ENCODE measurements around the gene GTPBP3.
"Not testable (repeated sequence)": the region's sequence is repeated elsewhere in the genome, so short reads cannot be mapped to it uniquely, and the experiment has no call there.

GTPBP3 gene

GRCh38 chr19:17347361-17347760, 10.0 kb downstream of the GTPBP3 start:
- DNase-seq: no peak

GRCh38 chr19:17347877-17348276, 10.5 kb downstream of the GTPBP3 start:
- DNase-seq: no peak

- DNase-seq: no peak
Measured at GRCh38 chr19:17348700-17349099, 11.3 kb downstream of the GTPBP3 start.

- DNase-seq: no peak
Measured at GRCh38 chr19:17351815-17352435, 14.6 kb downstream of the GTPBP3 start.

- DNase-seq: no peak
Measured at GRCh38 chr19:17352608-17353280, 15.4 kb downstream of the GTPBP3 start.

- DNase-seq: no peak
Measured at GRCh38 chr19:17353386-17353785, 16.0 kb downstream of the GTPBP3 start.

- DNase-seq: no peak
Measured at GRCh38 chr19:17357078-17357666, 19.8 kb downstream of the GTPBP3 start.

- DNase-seq: no peak
Measured at GRCh38 chr19:17357724-17358123, 20.4 kb downstream of the GTPBP3 start.

GRCh38 chr19:17358395-17358794, 21.0 kb downstream of the GTPBP3 start:
- DNase-seq: no peak

- no peak for DNase-seq
Measured at GRCh38 chr19:17359905-17360800, 22.8 kb downstream of the GTPBP3 start.

GRCh38 chr19:17363852-17364605, 26.7 kb downstream of the GTPBP3 start:
- not testable (repeated sequence) for DNase-seq

GRCh38 chr19:17365361-17365760, 28.0 kb downstream of the GTPBP3 start:
- no peak for DNase-seq

- no peak for DNase-seq
Measured at GRCh38 chr19:17370026-17370587, 32.8 kb downstream of the GTPBP3 start.

- no peak for DNase-seq
Measured at GRCh38 chr19:17376935-17377600, 39.7 kb downstream of the GTPBP3 start, which contains the start of gene PLVAP. TSS of gene PLVAP (minus strand) at chr19:17377342. CDS start at chr19:17377288, 54 bp downstream.

- DNase-seq: no peak
Measured at GRCh38 chr19:17378271-17378670, 40.9 kb downstream of the GTPBP3 start.

GRCh38 chr19:17379221-17379631, 41.9 kb downstream of the GTPBP3 start:
- DNase-seq: no peak

- DNase-seq: no peak
Measured at GRCh38 chr19:17380426-17381138, 43.2 kb downstream of the GTPBP3 start.

GRCh38 chr19:17385878-17386611, 48.7 kb downstream of the GTPBP3 start:
- peak; percentile 36 for DNase-seq

- no peak for DNase-seq
Measured at GRCh38 chr19:17389288-17389687, 51.9 kb downstream of the GTPBP3 start.

Data from activated effector memory CD4-positive, alpha-beta T cell treated with Interleukin-2 at 50 U/mL for 16 hours (primary cell).